ENCODE results near the gene MACIR. TPM values are rescaled to one million over a fixed set of nuclear protein-coding genes. Genes with fewer than 3 reads are reported as not detected.

MACIR gene
- total and polyA plus RNA-seq, 4 donors, result 0.69 to 18.6 (median 0.83) TPM

DNA sequence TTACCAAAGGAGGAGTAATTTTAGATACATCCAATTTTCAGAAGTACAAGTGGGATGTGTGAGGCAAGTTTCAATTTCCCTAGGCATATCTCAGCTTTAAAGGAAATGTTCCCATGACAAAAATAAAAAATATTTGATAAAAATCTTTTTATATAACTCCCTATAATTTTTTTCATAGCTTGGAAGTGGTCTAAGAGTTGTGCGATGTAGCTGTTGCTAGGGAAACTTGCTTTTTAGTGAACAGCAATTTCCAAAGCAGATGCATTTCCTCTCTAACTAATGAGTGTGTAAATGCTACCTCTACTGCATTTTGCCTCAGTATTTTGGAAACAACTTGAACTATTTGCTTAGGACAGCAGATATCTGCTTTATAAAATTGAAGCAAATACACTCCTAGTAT lies 39.6 kb downstream of the MACIR start:
- H3K9me3 ChIP-seq (ENCODE audit: control insufficient read depth in 4 of 4, low read length in 3 of 4), result no peaks in the 10 kb centered on the region

GRCh38 chr5:103298607-103299188 lies 40.1 kb downstream of the MACIR start:
- no peak overlapping the region for H3K4me3 ChIP-seq (ENCODE audit: low read depth in 1 of 3, low read length in 3 of 3)
- no peak for TF ChIP-seq ATF3 (IDR thresholded peaks at IDR 0.05)
- TF ChIP-seq RXRA (IDR thresholded peaks at IDR 0.05), result no peak
- TF ChIP-seq RAD21 (IDR thresholded peaks at IDR 0.05), result no peak
- no peak overlapping the region for H3K27ac ChIP-seq (ENCODE audit: low read depth in 1 of 2, low read length in 2 of 2)
- H3K9ac ChIP-seq (ENCODE audit: low read depth in 1 of 2, low read length in 2 of 2), result no peak overlapping the region
- no peaks in the 10 kb centered on the region for H3K27me3 ChIP-seq (ENCODE audit: control insufficient read depth in 4 of 4, insufficient read depth in 4 of 4, low read length in 3 of 4)
- 68% methylated on average over 4 of the region's 4 CpGs for WGBS
- H3K4me1 ChIP-seq (ENCODE audit: control insufficient read depth in 4 of 4, insufficient read depth in 4 of 4, low read length in 3 of 4), result no peaks in the 10 kb centered on the region
- no peaks in the 10 kb centered on the region for H3K9me3 ChIP-seq (ENCODE audit: control insufficient read depth in 4 of 4, low read length in 3 of 4)
- H3K36me3 ChIP-seq (ENCODE audit: control insufficient read depth in 4 of 4, insufficient read depth in 3 of 4, low read depth in 1 of 4, low read length in 3 of 4), result no peaks in the 10 kb centered on the region
- DNase-seq (ENCODE audit: low spot score), result no peak

More for the DNA sequence above, 39.6 kb downstream of the MACIR start:
- Histone ChIP-seq H3K27me3 (ENCODE audit: control insufficient read depth in 4 of 4, insufficient read depth in 4 of 4, low read length in 3 of 4) (no peaks in the 10 kb centered on the region), H3K36me3 (ENCODE audit: control insufficient read depth in 4 of 4, insufficient read depth in 3 of 4, low read depth in 1 of 4, low read length in 3 of 4) (no peaks in the 10 kb centered on the region), H3K4me3 (ENCODE audit: low read depth in 1 of 3, low read length in 3 of 3) (no peak overlapping the region), H3K27ac (ENCODE audit: low read depth in 1 of 2, low read length in 2 of 2) (no peak overlapping the region), H3K9ac (ENCODE audit: low read depth in 1 of 2, low read length in 2 of 2) (no peak overlapping the region), H3K4me1 (ENCODE audit: control insufficient read depth in 4 of 4, insufficient read depth in 4 of 4, low read length in 3 of 4) (no peaks in the 10 kb centered on the region)
- DNase-seq (ENCODE audit: low spot score), result no peak
- 88% methylated on average over 1 of the region's 1 CpG for WGBS
- TF ChIP-seq NR2F2 (IDR thresholded peaks at IDR 0.05) (no peak), FOXA1 (IDR thresholded peaks at IDR 0.05) (no peak), ZBTB33 (IDR thresholded peaks at IDR 0.05) (no peak), CTCF (IDR thresholded peaks at IDR 0.05; ENCODE audit: low read depth, low read length, missing input control) (no peak), SP1 (IDR thresholded peaks at IDR 0.05) (no peak)

DNA sequence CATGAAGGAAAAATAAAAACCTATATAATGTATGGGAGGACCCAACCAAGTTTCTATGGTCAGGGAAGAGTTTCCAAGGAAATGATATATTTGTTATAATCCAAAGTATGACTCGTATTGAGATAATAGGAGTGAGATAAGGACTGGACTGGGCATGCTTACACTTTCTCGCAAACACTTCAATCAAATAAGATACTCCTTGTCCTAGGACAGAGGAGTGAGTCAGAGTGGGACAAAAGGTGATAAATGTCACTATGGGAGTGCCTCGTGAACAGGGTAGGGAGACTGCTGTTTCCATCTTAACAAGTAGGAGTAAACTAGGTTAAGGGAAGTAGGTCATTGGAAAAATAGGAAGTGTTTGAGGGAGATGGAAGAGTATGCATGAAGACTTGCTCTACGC lies 47.2 kb downstream of the MACIR start:
- Histone ChIP-seq H3K27ac (ENCODE audit: low read depth in 1 of 2, low read length in 2 of 2) (no peak overlapping the region), H3K4me1 (ENCODE audit: control insufficient read depth in 4 of 4, insufficient read depth in 4 of 4, low read length in 3 of 4) (no peaks in the 10 kb centered on the region), H3K9me3 (ENCODE audit: control insufficient read depth in 4 of 4, low read length in 3 of 4) (no peaks in the 10 kb centered on the region), H3K9ac (ENCODE audit: low read depth in 1 of 2, low read length in 2 of 2) (no peak overlapping the region), H3K4me3 (ENCODE audit: low read depth in 1 of 3, low read length in 3 of 3) (no peak overlapping the region), H3K27me3 (ENCODE audit: control insufficient read depth in 4 of 4, insufficient read depth in 4 of 4, low read length in 3 of 4) (no peaks in the 10 kb centered on the region), H3K36me3 (ENCODE audit: control insufficient read depth in 4 of 4, insufficient read depth in 3 of 4, low read depth in 1 of 4, low read length in 3 of 4) (no peaks in the 10 kb centered on the region)
- DNase-seq (ENCODE audit: low spot score), result no peak
- 74% methylated on average over 4 of the region's 4 CpGs for WGBS
- no peak for TF ChIP-seq NR2F2 (IDR thresholded peaks at IDR 0.05)
- TF ChIP-seq, protein P1, sequence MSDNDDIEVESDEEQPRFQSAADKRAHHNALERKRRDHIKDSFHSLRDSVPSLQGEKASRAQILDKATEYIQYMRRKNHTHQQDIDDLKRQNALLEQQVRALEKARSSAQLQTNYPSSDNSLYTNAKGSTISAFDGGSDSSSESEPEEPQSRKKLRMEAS (IDR thresholded peaks at IDR 0.05), result no peak
- TF ChIP-seq FOXA1 (IDR thresholded peaks at IDR 0.05), result no peak
- TF ChIP-seq GABPA (IDR thresholded peaks at IDR 0.05 in 1 of 2, conservative IDR thresholded peaks at IDR 0.05 in 1 of 2), result no peak
- no peak for TF ChIP-seq JUND (IDR thresholded peaks at IDR 0.05)
- no peak for TF ChIP-seq YY1 (IDR thresholded peaks at IDR 0.05)
- TF ChIP-seq CTCF (IDR thresholded peaks at IDR 0.05; ENCODE audit: low read depth, low read length, missing input control), result no peak
- no peak for TF ChIP-seq RAD21 (IDR thresholded peaks at IDR 0.05)
- no peak for TF ChIP-seq RXRA (IDR thresholded peaks at IDR 0.05)
- no peak for TF ChIP-seq REST (IDR thresholded peaks at IDR 0.05)
- TF ChIP-seq HNF4G (IDR thresholded peaks at IDR 0.05), result no peak

Measured in liver (tissue), 9 donors.